GM10847 (cell line): ENCODE results near the gene LMF1.

Source experiments
- POLR2A ChIP-seq: IDR thresholded peaks from 2 replicates; pipeline ENCODE4 v1.6.1; 2011; ENCODE audit not compliant: insufficient read length; ENCODE audit errors: extremely low read depth

Gene LMF1

DNA sequence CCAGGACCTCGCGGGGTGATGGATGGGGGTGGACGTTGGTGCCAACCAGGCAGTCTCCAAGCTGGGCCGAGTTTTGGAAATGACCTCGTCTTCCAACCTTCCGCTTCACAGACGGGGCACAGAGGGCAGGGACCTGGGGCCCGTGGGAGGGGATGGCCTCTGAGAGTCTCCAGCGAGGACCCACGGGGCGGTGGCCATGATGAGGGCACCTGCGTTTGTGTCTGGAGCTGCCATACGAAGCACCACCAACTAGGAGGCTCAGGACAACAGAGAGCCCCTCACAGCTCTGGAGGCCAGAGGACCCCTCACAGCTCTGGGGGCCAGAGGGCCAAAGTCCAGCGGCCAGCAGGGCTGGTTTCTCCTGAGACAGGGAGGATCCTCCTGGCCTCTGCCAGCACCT, 37.3 kb upstream of the LMF1 start:
- no peak for TF ChIP-seq POLR2A

DNA sequence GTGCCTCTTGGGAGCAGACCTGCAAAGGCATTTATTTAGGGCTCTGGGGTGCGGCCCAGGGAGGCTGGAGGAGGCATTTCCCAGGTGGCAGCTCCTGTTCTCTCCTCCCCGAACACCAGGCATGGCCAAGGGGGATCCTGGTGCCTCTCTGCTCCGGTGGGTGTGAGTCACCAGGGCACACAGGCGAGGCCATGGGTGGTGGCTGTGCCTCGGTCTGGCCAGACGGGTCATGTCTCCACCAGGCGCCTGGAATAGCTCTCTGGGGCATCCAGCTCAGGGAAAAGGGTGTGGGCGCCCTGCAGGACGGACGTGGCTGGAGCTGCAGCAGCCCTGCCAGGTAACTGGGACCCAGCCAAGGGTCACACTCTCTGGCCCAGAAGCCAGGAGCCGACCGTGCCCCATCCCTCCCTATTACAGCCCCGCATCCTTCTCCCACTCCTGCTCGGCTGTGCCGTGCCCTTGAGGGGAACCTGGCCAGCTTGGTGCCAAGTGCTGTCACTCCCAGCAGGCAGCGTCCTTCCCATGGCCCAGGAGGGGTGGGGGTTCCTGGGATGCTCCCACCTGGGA, 36.6 kb upstream of the LMF1 start:
- no peak for TF ChIP-seq POLR2A

DNA sequence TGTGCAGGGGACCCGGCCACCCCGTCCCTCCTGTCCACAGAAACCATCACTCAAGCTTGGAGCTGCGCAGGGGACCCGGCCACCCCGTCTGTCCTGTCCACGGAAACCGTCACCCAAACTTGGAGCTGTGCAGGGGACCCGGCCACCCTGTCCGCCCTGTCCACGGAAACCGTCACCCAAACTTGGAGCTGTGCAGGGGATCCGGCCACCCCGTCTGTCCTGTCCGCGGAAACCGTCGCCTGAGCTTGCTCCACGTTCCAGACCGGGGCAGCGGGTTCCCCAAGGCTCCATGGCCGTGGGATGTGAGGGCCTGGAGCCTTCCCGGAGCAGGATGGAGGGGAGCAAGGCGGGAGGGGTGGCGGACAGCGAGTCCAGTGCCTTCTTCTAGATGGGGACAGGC, 36.0 kb upstream of the LMF1 start:
- no peak for TF ChIP-seq POLR2A

DNA sequence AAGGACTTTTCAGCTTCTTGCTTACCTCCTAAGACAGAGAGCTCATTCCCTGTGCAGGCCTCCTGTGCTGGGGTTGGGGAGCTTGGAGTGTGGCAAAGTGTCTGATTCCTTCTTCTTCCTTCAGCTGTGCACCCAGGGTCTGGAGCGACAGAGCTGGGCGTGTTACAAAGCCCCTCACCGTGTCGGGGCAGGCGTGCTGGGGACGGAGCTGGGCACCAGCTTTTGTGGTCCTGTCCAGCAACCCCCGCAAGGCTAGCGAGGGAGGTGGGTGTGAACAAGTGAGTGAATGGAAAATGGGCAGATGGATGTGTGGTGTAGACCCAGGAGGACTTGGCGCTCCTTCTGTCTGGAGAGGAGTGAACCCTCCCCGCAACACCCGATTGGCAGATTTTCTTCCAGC, 34.5 kb upstream of the LMF1 start:
- TF ChIP-seq POLR2A = no peak

DNA sequence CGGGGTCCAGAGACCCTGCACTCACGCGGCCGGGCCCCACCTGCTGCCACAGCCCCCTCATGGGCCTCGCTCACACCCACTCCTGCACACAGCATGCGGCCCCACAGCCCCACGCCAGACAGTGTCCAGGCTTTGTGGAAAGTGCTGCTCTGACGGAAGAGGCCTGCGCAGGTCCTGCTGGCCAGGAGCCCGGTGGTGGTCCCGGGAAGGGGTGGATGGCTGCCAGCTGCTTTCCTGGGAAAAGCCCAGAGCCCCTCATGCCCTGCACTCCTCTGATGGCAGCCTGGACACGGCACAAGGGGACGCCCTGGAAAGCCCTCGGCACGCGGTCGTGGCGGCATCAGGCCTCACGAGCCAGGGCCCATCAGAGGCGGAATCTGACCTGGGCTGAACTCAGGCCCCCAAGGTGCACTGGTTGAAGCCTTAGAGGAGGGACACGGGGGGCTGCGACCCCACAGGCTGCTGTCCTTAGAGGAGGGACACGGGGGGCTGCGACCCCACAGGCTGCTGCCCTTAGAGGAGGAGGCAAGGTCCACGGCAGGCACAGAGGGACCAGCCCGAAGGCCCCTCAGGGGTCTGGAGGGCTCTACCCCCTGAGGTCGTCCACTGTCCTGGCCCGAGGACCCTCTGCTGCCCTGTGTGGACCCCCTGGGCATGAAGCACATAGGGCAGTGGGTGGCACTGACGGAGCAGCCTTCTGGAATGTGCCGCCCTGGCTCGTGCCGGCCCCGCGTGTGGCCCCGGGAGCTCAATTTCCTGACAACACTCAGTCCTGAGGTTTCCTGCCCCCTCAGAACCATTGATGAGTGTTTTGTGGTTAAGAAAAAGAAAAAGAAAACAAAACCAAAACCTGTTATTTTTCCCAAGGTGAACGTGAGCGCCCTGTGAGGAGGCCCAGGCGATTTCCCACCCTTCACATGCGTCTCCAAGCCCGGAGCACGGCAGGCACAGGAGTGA, 32.9 kb upstream of the LMF1 start:
- no peak for TF ChIP-seq POLR2A

DNA sequence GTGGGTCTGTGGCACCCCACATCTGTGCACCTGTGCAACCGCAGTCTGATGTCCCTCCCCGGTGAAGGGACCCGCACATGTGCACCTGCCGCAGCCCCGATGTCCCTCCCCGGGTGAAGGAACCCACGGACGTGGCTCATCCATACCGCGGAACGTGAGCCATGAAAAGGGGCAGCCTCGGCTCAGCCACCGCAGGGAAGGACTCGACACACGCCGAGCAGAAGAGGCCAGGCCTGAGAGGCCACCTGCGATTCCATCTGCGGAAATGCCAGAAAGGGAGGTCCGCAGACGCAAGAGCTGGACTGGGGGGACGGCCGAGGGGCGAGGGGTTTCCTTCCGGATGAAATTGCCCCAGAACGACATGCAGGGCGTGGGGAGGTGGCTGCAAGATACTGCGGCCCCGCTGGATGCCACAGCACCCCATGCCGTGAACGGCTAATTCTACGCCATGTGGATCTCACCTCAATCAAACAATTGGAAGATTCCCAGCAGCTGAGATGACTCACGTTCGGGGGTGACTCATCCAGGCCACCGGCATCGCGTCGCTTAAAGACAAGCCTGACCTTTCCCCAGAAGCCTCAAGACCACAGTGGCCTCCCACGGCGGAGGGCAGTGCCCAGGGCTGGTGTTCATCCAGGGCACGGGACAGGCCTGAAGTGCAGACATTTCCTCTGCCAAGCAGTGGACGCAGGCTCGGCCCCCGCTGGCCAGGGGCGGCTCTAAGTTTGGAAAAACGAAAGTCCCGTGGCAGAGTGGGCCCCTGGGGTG, 31.8 kb upstream of the LMF1 start:
- TF ChIP-seq POLR2A = no peak

DNA sequence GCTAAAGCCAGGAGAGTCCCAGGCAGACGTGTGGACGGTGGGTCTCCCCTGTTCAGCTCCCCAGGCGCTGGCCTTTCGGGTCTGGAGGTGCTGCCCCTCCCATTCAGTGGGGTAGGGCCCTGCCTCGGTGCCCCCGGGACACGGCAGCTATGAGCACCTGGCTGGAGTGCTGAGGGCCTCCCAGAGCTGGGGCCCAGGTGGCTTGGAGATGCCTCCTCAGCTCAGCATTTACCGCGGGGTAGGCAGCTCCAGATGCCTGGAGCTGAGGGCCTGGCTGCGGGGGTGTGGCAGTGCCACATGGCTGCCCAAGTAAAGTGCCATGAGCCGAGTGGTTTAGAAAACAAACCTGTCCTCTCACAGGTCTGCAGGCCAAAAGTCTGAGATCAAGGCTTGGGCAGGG, 30.3 kb upstream of the LMF1 start:
- no peak for TF ChIP-seq POLR2A

DNA sequence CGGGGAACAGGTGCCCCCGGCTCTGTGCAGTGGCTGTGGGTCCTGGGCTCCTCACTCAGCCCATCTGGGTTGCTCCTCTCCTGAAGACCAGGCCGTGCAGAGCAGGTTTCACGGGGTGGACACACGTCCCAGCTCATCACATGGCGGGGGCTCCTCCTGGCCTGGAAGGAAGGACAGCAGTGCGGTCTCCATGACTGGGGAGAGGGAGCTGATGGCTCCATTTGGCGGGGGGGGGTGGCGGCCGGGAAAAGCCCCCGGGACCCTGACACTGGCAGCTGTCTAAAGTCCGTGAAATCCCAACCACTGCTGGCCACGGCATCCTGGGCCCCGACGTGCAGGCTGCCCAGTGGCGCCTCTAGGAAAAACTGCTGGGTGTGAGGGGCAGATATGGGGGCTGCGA, 29.8 kb upstream of the LMF1 start:
- no peak for TF ChIP-seq POLR2A

DNA sequence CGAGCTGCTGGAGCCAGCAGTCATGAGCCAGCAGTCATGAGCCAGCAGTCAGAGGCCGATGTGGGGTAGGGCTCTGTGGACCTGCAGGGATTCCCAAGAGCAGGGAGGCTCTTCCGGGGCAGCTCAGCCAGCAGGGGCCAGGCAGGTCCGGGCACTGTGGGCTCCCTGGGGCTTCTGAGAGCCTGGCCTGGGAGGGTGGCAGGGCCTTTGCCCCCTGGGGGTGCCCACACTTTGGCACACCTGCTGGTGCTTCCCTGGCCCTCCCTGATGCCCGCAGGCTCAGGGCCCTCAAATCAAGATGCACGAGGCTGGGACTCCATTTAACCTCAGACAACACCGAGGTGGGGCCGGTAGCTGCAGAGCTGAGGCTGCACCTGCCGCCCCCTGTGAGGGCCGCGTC, 28.9 kb upstream of the LMF1 start:
- TF ChIP-seq POLR2A = no peak

DNA sequence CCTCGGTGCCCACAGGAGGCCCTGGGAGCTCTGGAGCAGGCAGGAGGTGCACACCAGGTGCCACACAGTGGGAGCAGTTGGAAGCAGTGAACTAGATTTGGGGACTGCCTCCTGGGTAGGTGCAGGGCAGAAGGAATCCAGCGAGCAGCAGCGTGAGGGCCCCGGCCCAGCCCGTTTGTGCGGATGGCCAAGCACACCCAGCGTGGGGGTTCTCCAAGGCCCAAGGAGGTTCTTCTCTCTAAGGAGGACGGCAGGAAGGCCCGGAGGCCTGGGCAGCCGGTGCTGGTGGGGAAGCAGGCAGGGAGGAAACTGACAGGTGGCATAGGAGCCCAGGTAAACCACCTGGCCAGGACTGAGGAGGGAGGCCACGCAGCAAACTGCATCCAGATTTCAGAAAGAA, 27.8 kb upstream of the LMF1 start:
- TF ChIP-seq POLR2A = no peak

DNA sequence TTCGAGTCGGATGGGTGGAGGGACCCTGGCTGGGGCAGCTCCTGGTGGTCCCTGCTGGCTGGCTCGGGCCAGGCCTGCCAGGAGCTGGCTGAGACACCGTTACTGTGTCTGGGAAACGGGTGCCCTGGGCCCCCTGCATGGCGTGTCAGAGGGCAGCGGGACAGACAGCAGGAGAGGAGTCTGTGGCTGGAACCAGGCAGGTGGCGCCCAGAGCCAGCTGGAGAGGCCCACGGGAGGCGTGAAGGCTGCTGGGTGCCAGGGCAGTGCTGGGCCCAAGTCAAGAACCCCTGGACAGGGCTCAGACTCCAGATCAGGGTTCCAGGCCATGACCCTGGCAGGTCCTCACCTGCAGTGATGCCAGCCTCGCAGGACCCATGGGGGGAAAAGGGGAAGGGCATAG, 27.4 kb upstream of the LMF1 start:
- TF ChIP-seq POLR2A = no peak

DNA sequence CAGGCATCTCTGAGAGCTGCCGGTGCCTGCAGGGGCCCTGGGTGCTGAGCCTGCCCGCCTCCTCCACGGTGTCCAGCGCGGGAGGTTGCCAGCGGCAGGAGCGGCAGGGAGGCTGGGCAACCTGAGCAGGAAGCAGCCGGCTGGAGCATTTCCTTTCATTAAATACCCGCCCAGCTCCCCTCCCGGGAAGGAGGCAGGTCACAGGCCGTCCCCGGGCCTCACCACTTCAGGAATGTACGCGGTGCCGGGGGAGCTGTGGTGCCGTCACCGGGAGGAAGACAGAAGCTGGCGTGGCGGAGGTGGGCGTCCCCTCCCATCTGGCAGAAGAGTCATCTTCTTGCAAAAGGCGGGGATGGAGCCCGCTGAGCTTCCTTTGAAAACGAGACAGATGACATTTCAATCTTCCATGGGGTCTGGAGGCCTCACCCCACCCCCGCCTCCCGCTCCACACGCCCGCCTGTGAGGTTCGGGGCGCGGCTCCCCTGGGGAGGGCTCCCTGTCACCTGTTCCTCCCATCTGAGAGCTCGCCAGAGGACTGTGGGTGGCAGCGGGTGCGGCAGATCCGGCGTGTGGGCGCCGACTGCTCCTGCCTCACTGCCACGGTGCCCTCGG, 26.8 kb upstream of the LMF1 start:
- no peak for TF ChIP-seq POLR2A

DNA sequence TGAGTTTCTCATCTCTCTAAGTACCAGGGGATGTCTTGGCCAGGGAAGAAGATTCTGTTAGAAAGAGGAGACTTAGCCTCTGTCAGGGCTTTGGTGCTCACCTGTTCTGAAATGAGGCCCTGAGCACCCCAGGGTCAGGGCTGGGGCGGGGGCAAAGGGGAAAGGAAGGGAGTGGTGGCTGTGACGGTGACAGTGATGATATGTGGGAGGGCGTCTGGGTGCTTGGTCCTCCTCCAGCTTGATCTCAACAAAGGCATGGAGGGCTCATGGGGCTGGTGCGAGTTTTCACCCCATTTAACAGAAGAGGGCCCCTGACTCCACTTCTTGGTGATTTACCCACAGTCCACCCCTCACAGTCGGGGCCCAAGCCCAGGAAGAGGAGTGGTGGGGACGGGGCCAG, 25.9 kb upstream of the LMF1 start:
- TF ChIP-seq POLR2A = no peak

DNA sequence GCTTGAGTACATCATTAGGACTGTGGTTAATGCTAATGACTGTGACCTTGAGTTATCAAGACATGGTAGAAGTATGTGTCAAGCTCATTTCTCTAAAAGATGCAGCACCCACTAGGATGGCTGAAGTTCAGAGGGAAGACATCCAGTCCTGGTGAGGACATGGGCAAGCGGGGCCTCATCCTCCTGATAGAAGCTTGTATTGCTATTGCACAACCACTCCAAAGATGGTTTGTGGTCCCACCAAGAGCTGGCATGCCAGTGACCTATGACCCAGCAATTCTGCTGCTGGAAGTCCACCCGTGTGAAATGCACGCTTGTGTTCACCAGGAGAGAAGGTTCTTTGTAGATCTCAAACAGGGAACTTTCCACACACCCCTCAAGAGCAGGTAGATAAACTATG, 25.0 kb upstream of the LMF1 start:
- TF ChIP-seq POLR2A = no peak

DNA sequence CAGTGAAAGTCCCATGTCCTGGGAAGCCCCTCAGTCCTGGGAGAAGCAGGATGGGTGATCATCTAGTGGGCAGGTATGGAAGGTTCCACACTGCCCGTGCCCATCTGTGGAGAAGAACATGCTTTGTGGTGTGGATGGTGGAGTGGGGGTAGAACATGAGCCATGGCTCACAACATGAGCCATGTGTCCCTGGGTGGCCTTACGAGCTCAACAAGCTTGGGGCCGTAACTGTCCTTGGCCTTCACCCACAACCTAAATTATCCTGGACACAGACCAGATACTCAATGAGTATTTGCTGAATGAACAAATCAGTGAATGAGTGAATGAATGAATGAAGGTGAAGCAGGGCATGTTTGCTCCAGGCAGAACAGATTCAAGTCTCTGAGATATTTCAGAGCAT, 24.3 kb upstream of the LMF1 start:
- TF ChIP-seq POLR2A = no peak

DNA sequence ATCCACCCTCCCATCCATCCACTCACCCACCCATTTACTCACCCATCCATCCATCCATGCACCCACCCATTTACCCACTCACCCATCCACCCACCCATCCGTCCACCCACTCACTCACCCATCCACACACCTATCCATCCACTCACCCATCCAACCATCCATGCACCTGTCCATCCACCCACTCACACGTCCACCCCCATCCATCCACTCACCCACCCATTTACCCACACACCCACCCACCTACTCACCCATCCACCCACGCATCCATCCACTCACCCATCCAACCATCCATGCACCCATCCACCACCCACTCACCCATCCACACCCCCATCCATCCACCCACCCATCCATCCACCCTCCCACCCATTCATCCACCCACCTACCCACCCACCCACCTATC, 22.9 kb upstream of the LMF1 start:
- TF ChIP-seq POLR2A = no peak

DNA sequence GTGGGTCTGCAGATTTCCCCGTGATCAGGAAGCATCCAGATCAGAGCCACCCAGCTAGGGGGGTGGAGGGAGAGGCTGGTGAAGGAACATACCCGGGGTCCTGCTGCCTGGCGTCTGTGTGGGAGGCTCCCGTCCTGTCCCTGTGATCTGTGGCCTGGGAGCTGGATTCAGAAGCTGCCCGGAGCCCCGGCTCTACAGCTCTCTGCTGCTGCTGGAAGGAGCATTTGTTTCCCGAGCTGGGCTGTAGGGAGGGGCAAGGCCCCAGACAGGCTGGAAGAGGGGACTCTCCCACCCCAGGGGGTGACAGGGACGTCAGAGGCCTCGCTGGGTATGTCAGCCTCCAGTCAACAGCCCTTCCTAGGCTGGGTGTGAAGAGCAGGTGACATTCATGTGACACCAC, 21.0 kb upstream of the LMF1 start:
- TF ChIP-seq POLR2A = no peak
